ENCODE measurements around the gene GNB4.
A peak's percentile ranks its signal among the peaks of the same experiment; 100 is the strongest.

The GNB4 gene

DNA sequence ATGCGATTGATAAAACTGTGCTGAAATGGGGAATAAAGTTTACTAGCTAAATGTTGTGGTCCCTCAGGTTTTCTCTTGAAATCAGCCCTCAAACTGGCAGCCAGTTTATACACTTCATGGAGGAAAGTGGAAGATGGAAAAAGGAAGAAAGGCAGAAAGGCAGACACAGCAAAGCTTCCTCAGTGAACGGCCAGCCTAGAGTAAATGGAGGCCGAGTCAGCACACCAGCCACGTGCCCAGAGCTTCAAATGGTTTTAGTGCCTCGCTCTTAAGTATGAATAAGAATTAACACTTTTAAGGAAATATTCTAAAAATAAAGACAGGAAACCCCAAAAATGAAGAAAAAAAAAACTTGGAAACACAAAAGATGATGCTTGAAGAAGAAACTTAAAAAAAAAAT is 48.3 kb downstream of the GNB4 start:
- H4K20me1 ChIP-seq (ENCODE audit: insufficient read depth, low read length), result no peaks in the 10 kb centered on the region
- H3F3A ChIP-seq (ENCODE audit: insufficient read depth, low read length), result peaks cover 4% of the 10 kb centered on the region
- no peaks in the 10 kb centered on the region for H3K9me2 ChIP-seq (replicated peaks; ENCODE audit: insufficient read depth, low read length)
- peaks cover 18% of the 10 kb centered on the region for H3K4me1 ChIP-seq (ENCODE audit: low read length)
- H3K4me2 ChIP-seq (ENCODE audit: low read depth, low read length), result peak overlapping the region; percentile 34; the same call in 1 of the 2 replicates
- 0 out of 2 replicates have a peak overlapping the region, but pooled peaks have one; percentile 5 for H3K4me3 ChIP-seq (ENCODE audit: low read length)
- H3K27me3 ChIP-seq (replicated peaks; ENCODE audit: insufficient read depth, low read length), result no peaks in the 10 kb centered on the region
- H3K27ac ChIP-seq (ENCODE audit: low read length), result peak overlapping the region; percentile 51; the same call in 1 of the 2 replicates
- H3K9me3 ChIP-seq (replicated peaks; ENCODE audit: insufficient read depth, low read length), result no peaks in the 10 kb centered on the region
- peak overlapping the region; percentile 12; the same call in 1 of the 2 replicates for H2AFZ ChIP-seq (ENCODE audit: low read length)
- no peaks in the 10 kb centered on the region for H3K36me3 ChIP-seq (replicated peaks; ENCODE audit: insufficient read depth, low read length)
- DNase-seq, result peak; percentile 27
- no peak overlapping the region for H3K9ac ChIP-seq (ENCODE audit: low read length)
- no peaks in the 10 kb centered on the region for H3K79me2 ChIP-seq (ENCODE audit: low read length)
- TF ChIP-seq, protein P1, sequence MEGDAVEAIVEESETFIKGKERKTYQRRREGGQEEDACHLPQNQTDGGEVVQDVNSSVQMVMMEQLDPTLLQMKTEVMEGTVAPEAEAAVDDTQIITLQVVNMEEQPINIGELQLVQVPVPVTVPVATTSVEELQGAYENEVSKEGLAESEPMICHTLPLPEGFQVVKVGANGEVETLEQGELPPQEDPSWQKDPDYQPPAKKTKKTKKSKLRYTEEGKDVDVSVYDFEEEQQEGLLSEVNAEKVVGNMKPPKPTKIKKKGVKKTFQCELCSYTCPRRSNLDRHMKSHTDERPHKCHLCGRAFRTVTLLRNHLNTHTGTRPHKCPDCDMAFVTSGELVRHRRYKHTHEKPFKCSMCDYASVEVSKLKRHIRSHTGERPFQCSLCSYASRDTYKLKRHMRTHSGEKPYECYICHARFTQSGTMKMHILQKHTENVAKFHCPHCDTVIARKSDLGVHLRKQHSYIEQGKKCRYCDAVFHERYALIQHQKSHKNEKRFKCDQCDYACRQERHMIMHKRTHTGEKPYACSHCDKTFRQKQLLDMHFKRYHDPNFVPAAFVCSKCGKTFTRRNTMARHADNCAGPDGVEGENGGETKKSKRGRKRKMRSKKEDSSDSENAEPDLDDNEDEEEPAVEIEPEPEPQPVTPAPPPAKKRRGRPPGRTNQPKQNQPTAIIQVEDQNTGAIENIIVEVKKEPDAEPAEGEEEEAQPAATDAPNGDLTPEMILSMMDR (IDR thresholded peaks at IDR 0.05; ENCODE audit: low read length), result no peak
- TF ChIP-seq EZH2phosphoT487 (IDR thresholded peaks at IDR 0.05; ENCODE audit: low read length) (no peak), EZH2 (optimal IDR thresholded peaks at IDR 0.05; ENCODE audit: low read depth, low read length) (no peak)

DNA sequence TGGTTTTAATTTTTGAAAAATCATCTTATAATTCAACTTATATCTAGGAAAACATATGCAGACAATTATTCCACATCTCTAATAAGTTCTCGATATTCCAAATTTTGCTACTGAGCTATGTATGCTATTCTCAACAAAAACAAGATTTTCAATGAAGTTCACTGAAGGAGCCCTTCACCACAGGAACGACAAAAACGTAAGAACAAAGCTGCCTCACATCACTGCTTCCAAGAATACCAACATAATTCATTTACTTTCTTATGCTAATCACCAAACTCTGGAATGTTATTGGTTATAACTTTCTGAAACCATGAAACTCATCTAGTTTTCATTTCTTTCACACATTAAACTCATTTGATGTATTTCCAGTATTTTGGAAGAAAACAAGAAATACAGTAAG is 49.7 kb downstream of the GNB4 start:
- no peak overlapping the region for H3K4me2 ChIP-seq (ENCODE audit: low read depth, low read length)
- no peaks in the 10 kb centered on the region for H3K79me2 ChIP-seq (ENCODE audit: low read length)
- peaks cover 18% of the 10 kb centered on the region for H3K4me1 ChIP-seq (ENCODE audit: low read length)
- no peak for DNase-seq
- no peak for TF ChIP-seq EZH2 (optimal IDR thresholded peaks at IDR 0.05; ENCODE audit: low read depth, low read length)
- no peak for TF ChIP-seq EZH2phosphoT487 (IDR thresholded peaks at IDR 0.05; ENCODE audit: low read length)
- TF ChIP-seq, protein P1 (IDR thresholded peaks at IDR 0.05; ENCODE audit: low read length), result no peak
- H3K9me3 ChIP-seq (replicated peaks; ENCODE audit: insufficient read depth, low read length), result no peaks in the 10 kb centered on the region
- H3K9ac ChIP-seq (ENCODE audit: low read length), result no peak overlapping the region
- H3K36me3 ChIP-seq (replicated peaks; ENCODE audit: insufficient read depth, low read length), result no peaks in the 10 kb centered on the region
- H3K4me3 ChIP-seq (ENCODE audit: low read length), result no peak overlapping the region
- no peak overlapping the region for H3K27ac ChIP-seq (ENCODE audit: low read length)
- no peaks in the 10 kb centered on the region for H3K27me3 ChIP-seq (replicated peaks; ENCODE audit: insufficient read depth, low read length)
- H3K9me2 ChIP-seq (replicated peaks; ENCODE audit: insufficient read depth, low read length), result no peaks in the 10 kb centered on the region
- H4K20me1 ChIP-seq (ENCODE audit: insufficient read depth, low read length), result no peaks in the 10 kb centered on the region
- H3F3A ChIP-seq (ENCODE audit: insufficient read depth, low read length), result peaks cover 4% of the 10 kb centered on the region
- H2AFZ ChIP-seq (ENCODE audit: low read length), result no peak overlapping the region

DNA sequence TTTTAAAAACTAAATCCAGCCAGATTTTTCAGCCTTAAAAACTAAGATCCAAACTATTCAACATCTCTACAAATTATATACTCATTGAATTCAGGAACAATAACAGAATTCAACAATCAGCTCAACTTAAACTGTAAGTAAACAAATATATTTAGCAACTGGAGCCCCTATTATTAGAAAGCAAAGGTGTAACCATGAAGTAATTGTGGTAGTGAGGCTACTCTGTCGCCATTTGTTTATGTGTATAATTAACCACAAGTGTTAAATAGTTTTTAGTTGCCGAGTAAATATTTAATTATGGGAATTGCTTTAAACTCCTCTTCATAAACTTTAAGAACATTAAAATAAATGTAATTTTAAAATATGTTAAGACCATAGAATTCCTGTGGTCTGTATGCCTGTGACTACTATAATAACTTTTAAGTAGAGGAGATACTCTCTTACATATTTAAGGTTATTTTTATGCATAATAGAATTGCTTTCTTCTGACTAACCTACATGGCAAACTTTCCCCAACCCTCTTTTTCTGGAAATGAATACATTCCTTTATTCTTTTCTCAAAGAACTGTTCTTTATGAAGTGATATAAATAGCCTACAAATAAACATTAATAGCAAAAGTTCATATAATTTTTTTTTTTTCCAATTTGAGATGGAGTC is 52.6 kb downstream of the GNB4 start:
- no peaks in the 10 kb centered on the region for H3K36me3 ChIP-seq (replicated peaks; ENCODE audit: insufficient read depth, low read length)
- H3F3A ChIP-seq (ENCODE audit: insufficient read depth, low read length), result peaks cover 4% of the 10 kb centered on the region
- H3K4me1 ChIP-seq (ENCODE audit: low read length), result peaks cover 18% of the 10 kb centered on the region
- H3K9me2 ChIP-seq (replicated peaks; ENCODE audit: insufficient read depth, low read length), result no peaks in the 10 kb centered on the region
- H3K27ac ChIP-seq (ENCODE audit: low read length), result no peak overlapping the region
- H3K79me2 ChIP-seq (ENCODE audit: low read length), result no peaks in the 10 kb centered on the region
- no peak for DNase-seq
- no peaks in the 10 kb centered on the region for H3K9me3 ChIP-seq (replicated peaks; ENCODE audit: insufficient read depth, low read length)
- no peak overlapping the region for H3K9ac ChIP-seq (ENCODE audit: low read length)
- H3K4me2 ChIP-seq (ENCODE audit: low read depth, low read length), result no peak overlapping the region
- no peaks in the 10 kb centered on the region for H4K20me1 ChIP-seq (ENCODE audit: insufficient read depth, low read length)
- H3K4me3 ChIP-seq (ENCODE audit: low read length), result no peak overlapping the region
- H2AFZ ChIP-seq (ENCODE audit: low read length), result no peak overlapping the region
- H3K27me3 ChIP-seq (replicated peaks; ENCODE audit: insufficient read depth, low read length), result no peaks in the 10 kb centered on the region
- TF ChIP-seq, protein P1 (IDR thresholded peaks at IDR 0.05; ENCODE audit: low read length), result no peak
- TF ChIP-seq EZH2phosphoT487 (IDR thresholded peaks at IDR 0.05; ENCODE audit: low read length) (no peak), EZH2 (optimal IDR thresholded peaks at IDR 0.05; ENCODE audit: low read depth, low read length) (no peak)

All from MM.1S (cell line).